ENCODE measurements around the gene QRICH2. TPM values are rescaled to one million over a fixed set of nuclear protein-coding genes. Genes with fewer than 3 reads are reported as not detected.

The QRICH2 gene
- total and polyA plus RNA-seq, 10 of the 15 experiments (the other 5 are each of a cell fraction or from before 2014, with no cell fraction given): 0.04 to 0.72 (median 0.25) TPM

DNA sequence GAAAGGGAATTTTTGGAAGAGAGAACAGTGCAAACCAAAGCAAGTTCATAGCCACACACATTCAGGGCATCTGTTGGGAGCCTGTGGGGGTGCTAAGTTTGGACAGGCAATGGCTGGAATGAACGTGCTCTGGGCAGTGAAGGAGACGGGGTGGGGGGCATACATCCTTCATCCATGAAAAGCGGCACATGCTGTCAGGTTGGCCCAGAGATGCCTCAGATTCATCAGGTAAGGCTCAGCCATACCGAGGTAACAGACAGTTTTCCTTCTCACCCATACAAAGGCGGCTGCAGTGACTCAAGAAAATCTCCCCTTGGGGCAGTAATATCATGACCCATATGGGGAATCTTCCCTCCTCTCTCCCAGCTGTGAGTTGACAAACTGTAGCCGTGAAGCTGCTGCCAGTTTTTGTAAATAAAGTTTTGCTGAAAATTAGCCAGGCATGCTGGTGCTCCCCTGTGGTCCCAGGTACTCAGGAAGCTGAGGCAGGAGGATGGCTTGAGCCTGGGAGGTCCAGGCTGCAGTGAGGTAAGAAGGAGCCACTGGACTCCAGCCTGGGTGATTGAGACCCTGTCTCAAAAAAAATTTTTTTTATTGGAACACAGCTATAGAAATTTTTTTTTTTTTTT lies 52.2 kb downstream of the QRICH2 start:
- H3K27me3 ChIP-seq (replicated peaks in 1 of 2; ENCODE audit: control insufficient read depth in 2 of 2, insufficient read depth in 2 of 2, low read length in 1 of 2): no peaks in the 10 kb centered on the region
- H3K9ac ChIP-seq (ENCODE audit: control insufficient read depth, insufficient read depth, low read length): no peak overlapping the region
- BruUV-seq (replicated peaks): no TSS peak
- no peak overlapping the region for H3K27ac ChIP-seq (ENCODE audit: control insufficient read depth, insufficient read depth)
- SMC1A ChIA-PET (ENCODE audit: uncharacterized antibody, unreplicated experiment): interaction anchor here (0.6 to 13.9 kb wide), 5 partner anchors 6 to 55 kb away, joined by 3 to 226 read pairs (median 3); partner anchors contain the start of gene UBALD2
- RAD21 ChIA-PET (ENCODE audit: unreplicated experiment): no interaction called here
- H3K36me3 ChIP-seq (ENCODE audit: control insufficient read depth in 2 of 2, insufficient read depth in 2 of 2, low read length in 1 of 2): no peaks in the 10 kb centered on the region
- no peak for ATAC-seq
- 31% methylated on average over 6 of the region's 6 CpGs for WGBS (ENCODE audit: insufficient coverage, insufficient replicate concordance, low lambda C conversion rate, missing lambda C conversion rate)
- FAIRE-seq: no peak
- intact Hi-C loops (cut with micrococcal nuclease; ENCODE audit: unreplicated experiment) (no loop called here), in situ Hi-C loops (cut with MboI) (loop anchor here (25.0 kb wide), 2 partner anchors 1206 to 1906 kb away; partner anchors contain the start of gene SYNGR2)
- no peak overlapping the region for H2AFZ ChIP-seq (ENCODE audit: control insufficient read depth, low read depth, low read length)
- POLR2A ChIA-PET: interaction anchor here (0.7 to 16.9 kb wide), 3 partner anchors 10 to 189 kb away, joined by 3 to 341 read pairs (median 3); partner anchors contain the start of gene UBALD2
- H3K9me3 ChIP-seq (replicated peaks; ENCODE audit: control insufficient read depth, insufficient read depth, low read length): no peaks in the 10 kb centered on the region; the same call in 2 of the 3 replicates
- no peaks in the 10 kb centered on the region for H3K79me2 ChIP-seq (ENCODE audit: control insufficient read depth, insufficient read depth, low read length)
- TF ChIP-seq, protein P1, sequence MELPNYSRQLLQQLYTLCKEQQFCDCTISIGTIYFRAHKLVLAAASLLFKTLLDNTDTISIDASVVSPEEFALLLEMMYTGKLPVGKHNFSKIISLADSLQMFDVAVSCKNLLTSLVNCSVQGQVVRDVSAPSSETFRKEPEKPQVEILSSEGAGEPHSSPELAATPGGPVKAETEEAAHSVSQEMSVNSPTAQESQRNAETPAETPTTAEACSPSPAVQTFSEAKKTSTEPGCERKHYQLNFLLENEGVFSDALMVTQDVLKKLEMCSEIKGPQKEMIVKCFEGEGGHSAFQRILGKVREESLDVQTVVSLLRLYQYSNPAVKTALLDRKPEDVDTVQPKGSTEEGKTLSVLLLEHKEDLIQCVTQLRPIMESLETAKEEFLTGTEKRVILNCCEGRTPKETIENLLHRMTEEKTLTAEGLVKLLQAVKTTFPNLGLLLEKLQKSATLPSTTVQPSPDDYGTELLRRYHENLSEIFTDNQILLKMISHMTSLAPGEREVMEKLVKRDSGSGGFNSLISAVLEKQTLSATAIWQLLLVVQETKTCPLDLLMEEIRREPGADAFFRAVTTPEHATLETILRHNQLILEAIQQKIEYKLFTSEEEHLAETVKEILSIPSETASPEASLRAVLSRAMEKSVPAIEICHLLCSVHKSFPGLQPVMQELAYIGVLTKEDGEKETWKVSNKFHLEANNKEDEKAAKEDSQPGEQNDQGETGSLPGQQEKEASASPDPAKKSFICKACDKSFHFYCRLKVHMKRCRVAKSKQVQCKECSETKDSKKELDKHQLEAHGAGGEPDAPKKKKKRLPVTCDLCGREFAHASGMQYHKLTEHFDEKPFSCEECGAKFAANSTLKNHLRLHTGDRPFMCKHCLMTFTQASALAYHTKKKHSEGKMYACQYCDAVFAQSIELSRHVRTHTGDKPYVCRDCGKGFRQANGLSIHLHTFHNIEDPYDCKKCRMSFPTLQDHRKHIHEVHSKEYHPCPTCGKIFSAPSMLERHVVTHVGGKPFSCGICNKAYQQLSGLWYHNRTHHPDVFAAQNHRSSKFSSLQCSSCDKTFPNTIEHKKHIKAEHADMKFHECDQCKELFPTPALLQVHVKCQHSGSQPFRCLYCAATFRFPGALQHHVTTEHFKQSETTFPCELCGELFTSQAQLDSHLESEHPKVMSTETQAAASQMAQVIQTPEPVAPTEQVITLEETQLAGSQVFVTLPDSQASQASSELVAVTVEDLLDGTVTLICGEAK (IDR thresholded peaks at IDR 0.05; ENCODE audit: borderline replicate concordance): 0 out of 2 replicates have a peak, but pooled peaks have one; percentile 47
- no peak for TF ChIP-seq RAD21 (IDR thresholded peaks at IDR 0.05; ENCODE audit: insufficient read depth, low read depth, low read length)
- no peak for TF ChIP-seq NFIC (IDR thresholded peaks at IDR 0.05; ENCODE audit: low read depth, low read length)
- TF ChIP-seq E4F1 (IDR thresholded peaks at IDR 0.05; ENCODE audit: borderline replicate concordance, partially characterized antibody): no peak
- no peak for TF ChIP-seq IKZF2 (IDR thresholded peaks at IDR 0.05)
- no peak for TF ChIP-seq TCF7 (IDR thresholded peaks at IDR 0.05; ENCODE audit: borderline replicate concordance)
- no peak for TF ChIP-seq ASH2L (IDR thresholded peaks at IDR 0.05; ENCODE audit: borderline replicate concordance, low read depth)
- no peak overlapping the region for H3K4me2 ChIP-seq (ENCODE audit: control insufficient read depth, insufficient read depth)
- no peak for DNase-seq (ENCODE audit: low read depth, low spot score)
- H4K20me1 ChIP-seq (ENCODE audit: control insufficient read depth, insufficient read depth): no peaks in the 10 kb centered on the region
- H3K4me3 ChIP-seq: no peak overlapping the region
- peaks cover 28% of the 10 kb centered on the region for H3K4me1 ChIP-seq (ENCODE audit: control insufficient read depth, insufficient read depth, low read length)
- CTCF ChIA-PET: no interaction called here
